Skeletal muscle tissue (tissue), 4 donors: ENCODE data around the gene FAF1. TPM values are rescaled to one million over a fixed set of nuclear protein-coding genes. Genes with fewer than 3 reads are reported as not detected.
"Not testable (repeated sequence)": the region's sequence is repeated elsewhere in the genome, so short reads cannot be mapped to it uniquely, and the experiment has no call there.

Source experiments
- H3K27ac ChIP-seq: one replicate; pipeline ENCODE4 v1.7.0; 2013; ENCODE audit warnings: mild to moderate bottlenecking, low read depth, low read length, inconsistent platforms
- H3K27me3 ChIP-seq, 3 donors: one replicate each; pipeline ENCODE4 v1.7.0; 2013; ENCODE audit warnings: low read length in 3 of 3; ENCODE audit not compliant: control insufficient read depth in 3 of 3, insufficient read depth in 3 of 3
- H3K36me3 ChIP-seq, 3 donors: one replicate each; pipeline ENCODE4 v1.7.0; 2013; ENCODE audit warnings: low read length in 3 of 3; ENCODE audit not compliant: control insufficient read depth in 3 of 3, insufficient read depth in 3 of 3
- H3K4me1 ChIP-seq, 3 donors: one replicate each; pipeline ENCODE4 v1.7.0; 2013; ENCODE audit warnings: low read length in 3 of 3, mild to moderate bottlenecking in 3 of 3; ENCODE audit not compliant: control insufficient read depth in 3 of 3, insufficient read depth in 3 of 3
- H3K4me3 ChIP-seq, 3 donors: one replicate each; pipeline ENCODE4 v1.7.0; 2013; ENCODE audit warnings: low read length in 3 of 3
- H3K9ac ChIP-seq, 3 donors: one replicate each; pipeline ENCODE4 v1.7.0; 2013; ENCODE audit warnings: low read length in 3 of 3, mild to moderate bottlenecking in 3 of 3, moderate library complexity in 2 of 3, low read depth in 1 of 3
- H3K9me3 ChIP-seq, 3 donors: one replicate each; pipeline ENCODE4 v1.7.0; 2013; ENCODE audit warnings: low read length in 3 of 3; ENCODE audit not compliant: control insufficient read depth in 3 of 3
- total RNA-seq: library from RNA; depleted of rRNA; stranded (reverse); fragments of >200 nt; gene quantifications from one replicate; pipeline ENCODE4 v1.2.3, GENCODE V29; 2014
- donor health status: Osteomylitis.

Gene FAF1
- total RNA-seq, 1 donor from 2014 or later: 41.2 TPM

DNA sequence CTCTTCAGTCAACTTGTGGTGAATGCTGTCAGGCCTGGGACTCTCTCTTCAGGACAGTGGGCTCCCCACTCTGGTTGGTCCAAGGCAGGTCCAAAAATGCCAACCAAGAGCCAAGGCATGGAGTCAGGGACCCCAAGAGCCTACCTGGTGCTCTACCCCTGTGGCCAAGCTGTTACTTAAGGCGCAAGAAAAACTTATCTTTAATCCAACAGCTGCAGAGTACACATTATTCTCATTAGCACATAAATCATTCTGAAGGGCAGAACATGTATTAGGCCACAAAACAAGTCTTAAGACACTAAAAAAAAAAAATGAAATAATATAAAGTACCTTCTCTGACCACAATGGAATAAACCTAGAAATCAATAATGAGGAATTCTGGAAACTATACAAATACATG, 65.7 kb downstream of the FAF1 start:
- H3K27ac ChIP-seq: no peak overlapping the region
- H3K27me3 ChIP-seq: no peaks in the 10 kb centered on the region
- no peak overlapping the region for H3K9ac ChIP-seq
- no peaks in the 10 kb centered on the region for H3K4me1 ChIP-seq
- no peaks in the 10 kb centered on the region for H3K36me3 ChIP-seq
- no peak overlapping the region for H3K4me3 ChIP-seq
- no peaks in the 10 kb centered on the region for H3K9me3 ChIP-seq

DNA sequence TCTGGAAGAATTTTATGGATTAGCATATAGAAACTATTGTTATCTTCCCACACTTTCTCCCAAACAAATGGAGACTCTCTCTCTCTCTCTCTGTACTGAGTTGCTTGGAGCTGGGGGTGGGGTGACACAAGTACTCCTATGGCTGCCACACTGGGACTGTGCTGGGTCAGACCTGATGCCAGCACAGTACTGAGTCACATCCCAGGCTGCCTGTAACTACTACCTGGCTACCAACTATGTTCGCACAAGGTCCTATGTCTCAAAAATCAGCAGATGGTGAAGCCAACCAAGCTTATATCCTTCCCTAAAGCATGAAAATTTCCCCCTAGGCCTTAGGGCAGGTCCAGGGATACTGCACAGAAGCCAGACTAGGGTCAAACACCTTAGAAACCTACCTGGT, 66.6 kb downstream of the FAF1 start:
- Histone ChIP-seq H3K27me3 (no peaks in the 10 kb centered on the region), H3K9me3 (no peaks in the 10 kb centered on the region), H3K4me3 (no peak overlapping the region), H3K4me1 (no peaks in the 10 kb centered on the region), H3K9ac (no peak overlapping the region), H3K36me3 (no peaks in the 10 kb centered on the region), H3K27ac (no peak overlapping the region)

DNA sequence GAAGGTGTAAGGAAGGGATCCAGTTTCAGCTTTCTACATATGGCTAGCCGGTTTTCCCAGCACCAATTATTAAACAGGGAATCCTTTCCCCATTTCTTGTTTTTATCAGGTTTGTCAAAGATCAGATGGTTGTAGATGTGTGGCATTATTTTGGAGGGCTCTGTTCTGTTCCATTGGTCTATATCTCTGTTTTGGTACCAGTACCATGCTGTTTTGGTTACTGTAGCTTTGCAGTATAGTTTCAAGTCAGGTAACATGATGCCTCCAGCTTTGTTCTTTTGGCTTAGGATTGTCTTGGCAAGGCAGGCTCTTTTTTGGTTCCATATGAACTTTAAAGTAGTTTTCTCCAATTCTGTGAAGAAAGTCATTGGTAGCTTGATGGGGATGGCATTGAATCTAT, 72.5 kb downstream of the FAF1 start:
- H3K9me3 ChIP-seq, H3K27ac ChIP-seq, H3K4me3 ChIP-seq, H3K36me3 ChIP-seq, H3K9ac ChIP-seq, H3K27me3 ChIP-seq, H3K4me1 ChIP-seq: not testable (repeated sequence)

DNA sequence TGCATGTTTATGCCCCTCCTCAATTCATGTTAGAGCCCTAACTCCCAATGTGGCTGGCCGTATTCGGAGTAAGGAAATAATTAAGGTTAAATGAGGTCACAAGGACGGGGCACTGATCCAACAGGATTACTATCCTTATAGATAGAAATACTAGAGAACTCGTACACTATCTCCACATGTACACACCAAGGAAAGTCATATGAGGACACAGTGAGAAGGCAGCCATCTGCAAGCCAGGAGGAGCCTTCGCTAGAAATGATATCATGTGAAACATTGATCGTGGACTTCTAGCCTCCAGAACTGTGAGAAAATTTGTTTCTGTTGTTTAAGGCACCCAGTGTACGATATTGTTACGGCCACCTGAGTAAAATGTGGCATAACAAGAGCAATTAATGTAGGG, 79.7 kb downstream of the FAF1 start:
- Histone ChIP-seq H3K9ac (no peak overlapping the region), H3K4me3 (no peak overlapping the region), H3K36me3 (no peaks in the 10 kb centered on the region), H3K9me3 (no peaks in the 10 kb centered on the region), H3K27ac (no peak overlapping the region), H3K4me1 (peaks cover 0 to 5% (median 3%) of the 10 kb centered on the region in 3 donors), H3K27me3 (no peaks in the 10 kb centered on the region)

DNA sequence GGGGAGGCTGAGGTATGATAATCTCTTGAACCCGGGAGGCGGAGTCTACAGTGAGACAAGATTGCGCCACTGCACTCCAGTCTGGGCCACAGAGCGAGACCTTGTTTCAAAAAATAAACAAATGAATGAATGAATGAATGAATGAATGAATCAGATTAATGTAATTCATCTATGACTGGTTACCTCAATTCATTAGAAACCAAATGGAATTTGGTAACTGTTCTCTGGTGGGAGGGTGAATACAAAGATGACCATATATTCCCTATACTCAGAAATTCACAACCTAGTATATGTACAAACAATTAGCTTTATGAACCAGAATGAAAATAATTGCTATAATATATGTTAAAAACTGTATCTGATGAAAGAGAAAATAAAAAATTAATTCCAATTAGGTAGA, 80.9 kb downstream of the FAF1 start:
- Histone ChIP-seq H3K27me3 (no peaks in the 10 kb centered on the region), H3K27ac (no peak overlapping the region), H3K4me3 (no peak overlapping the region)

DNA sequence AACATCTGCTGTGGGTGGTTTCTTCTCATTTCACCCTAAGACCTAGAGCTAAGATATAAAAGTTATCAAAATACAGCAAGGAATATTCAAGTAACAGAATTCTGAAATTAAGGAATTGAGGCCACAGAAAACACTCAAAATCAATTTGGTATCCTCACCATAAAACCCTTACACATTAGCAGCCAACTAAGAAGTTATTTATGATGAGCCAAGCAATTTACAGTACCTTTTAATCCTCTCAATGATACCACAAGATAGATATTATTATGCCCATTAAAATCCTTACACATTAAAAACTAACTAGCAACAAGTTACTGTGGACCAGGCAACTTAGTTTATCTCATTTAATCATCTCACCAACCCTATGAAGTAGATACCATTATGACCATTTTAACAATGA, 81.6 kb downstream of the FAF1 start:
- H3K9me3 ChIP-seq: no peaks in the 10 kb centered on the region
- no peak overlapping the region for H3K9ac ChIP-seq
- H3K27me3 ChIP-seq: no peaks in the 10 kb centered on the region

More for the DNA sequence above, 80.9 kb downstream of the FAF1 start:
- peaks cover 0 to 5% (median 3%) of the 10 kb centered on the region in 3 donors for H3K4me1 ChIP-seq
- H3K9ac ChIP-seq: no peak overlapping the region
- H3K36me3 ChIP-seq: no peaks in the 10 kb centered on the region
- H3K9me3 ChIP-seq: no peaks in the 10 kb centered on the region

DNA sequence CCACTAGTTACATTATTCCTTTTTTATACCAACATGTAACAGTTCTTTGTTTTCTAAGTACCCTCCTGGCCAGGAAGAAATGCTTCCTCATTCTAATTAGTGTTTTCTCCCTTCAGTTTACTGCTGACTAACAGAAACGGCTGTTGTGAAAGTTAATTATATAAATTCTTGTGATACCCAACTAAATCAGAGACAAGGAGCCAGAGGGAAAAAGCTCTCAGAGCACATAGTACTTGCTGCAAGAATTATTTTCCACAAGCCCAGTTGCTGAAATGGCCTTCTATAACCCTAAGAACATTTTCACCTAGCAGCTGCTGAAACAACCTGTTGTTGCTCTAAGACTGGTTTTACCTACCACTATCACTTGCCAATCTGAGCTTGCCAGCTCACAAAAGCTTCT, 82.4 kb downstream of the FAF1 start:
- Histone ChIP-seq H3K4me3 (no peak overlapping the region), H3K27ac (no peak overlapping the region), H3K9me3 (no peaks in the 10 kb centered on the region), H3K9ac (no peak overlapping the region), H3K4me1 (peaks cover 0 to 5% (median 3%) of the 10 kb centered on the region in 3 donors), H3K36me3 (no peaks in the 10 kb centered on the region), H3K27me3 (no peaks in the 10 kb centered on the region)

More for the DNA sequence above, 81.6 kb downstream of the FAF1 start:
- Histone ChIP-seq H3K36me3 (no peaks in the 10 kb centered on the region), H3K27ac (no peak overlapping the region), H3K4me3 (no peak overlapping the region), H3K4me1 (peaks cover 0 to 5% (median 3%) of the 10 kb centered on the region in 3 donors)

DNA sequence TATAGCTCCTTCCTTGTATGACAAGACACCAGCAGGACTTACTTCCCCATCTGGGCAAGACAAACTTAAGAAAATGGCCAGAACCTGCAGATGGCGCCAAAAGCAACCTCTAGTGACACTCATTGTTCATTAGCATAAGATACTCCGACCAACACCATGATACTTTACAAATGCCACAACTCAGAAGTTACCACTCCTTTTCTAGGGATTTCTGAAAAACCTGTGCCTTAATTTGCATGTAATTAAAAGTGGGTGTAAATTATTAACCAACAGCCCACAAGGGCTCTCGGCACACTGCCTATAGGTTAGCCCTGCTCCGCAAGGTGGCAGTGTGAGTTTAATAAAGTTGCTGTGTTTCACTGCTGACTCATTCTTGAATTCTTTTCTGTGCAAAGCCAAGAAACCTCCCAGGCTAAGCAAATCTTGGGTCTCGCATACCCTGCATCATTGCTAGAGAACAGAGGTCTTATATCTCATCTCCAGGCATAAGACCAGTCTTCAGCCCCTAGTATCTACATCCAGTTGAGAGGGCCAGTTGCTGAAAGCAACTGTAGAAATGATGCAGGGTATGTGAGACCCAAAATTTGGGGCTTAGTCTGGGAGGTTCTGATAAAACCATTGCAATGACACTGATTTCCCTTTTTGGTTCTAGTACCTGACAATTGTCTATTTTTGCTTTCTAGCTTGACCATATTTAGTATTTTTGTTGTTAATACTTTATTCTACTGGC, 86.4 kb downstream of the FAF1 start:
- Histone ChIP-seq H3K4me1 (no peaks in the 10 kb centered on the region), H3K4me3 (no peak overlapping the region), H3K36me3 (no peaks in the 10 kb centered on the region), H3K27me3 (no peaks in the 10 kb centered on the region), H3K9ac (no peak overlapping the region), H3K9me3 (no peaks in the 10 kb centered on the region), H3K27ac (no peak overlapping the region)

DNA sequence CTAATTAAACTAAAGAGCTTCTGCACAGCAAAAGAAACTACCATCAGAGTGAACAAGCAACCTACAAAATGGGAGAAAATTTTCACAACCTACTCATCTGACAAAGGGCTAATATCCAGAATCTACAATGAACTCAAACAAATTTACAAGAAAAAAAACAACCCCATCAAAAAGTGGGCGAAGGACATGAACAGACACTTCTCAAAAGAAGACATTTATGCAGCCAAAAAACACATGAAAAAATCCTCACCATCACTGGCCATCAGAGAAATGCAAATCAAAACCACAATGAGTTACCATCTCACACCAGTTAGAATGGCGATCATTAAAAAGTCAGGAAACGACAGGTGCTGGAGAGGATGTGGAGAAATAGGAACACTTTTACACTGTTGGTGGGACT, 95.2 kb downstream of the FAF1 start:
- not testable (repeated sequence) for H3K9me3 ChIP-seq, H3K9ac ChIP-seq, H3K27ac ChIP-seq, H3K36me3 ChIP-seq, H3K27me3 ChIP-seq, H3K4me3 ChIP-seq, H3K4me1 ChIP-seq

DNA sequence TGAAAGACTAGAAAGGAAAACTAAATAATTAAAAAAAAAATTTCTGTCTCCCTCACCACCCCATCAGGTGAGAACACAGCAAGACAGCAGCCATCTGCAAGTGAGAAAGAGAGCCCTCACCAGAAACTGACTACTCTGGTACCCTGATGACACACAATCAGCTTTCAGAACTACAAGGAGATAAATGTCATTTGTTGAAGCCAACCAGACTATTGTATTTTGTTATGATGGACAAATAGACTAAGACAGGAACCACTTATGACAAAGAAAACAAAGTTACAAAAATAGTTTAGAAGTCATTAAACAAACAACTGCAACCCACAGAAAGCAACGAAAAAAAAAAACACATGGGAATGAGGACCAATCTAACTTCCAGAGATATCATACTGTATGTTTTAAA, 98.3 kb downstream of the FAF1 start:
- peaks cover 0 to 3% (median 2%) of the 10 kb centered on the region in 3 donors for H3K9me3 ChIP-seq
- no peaks in the 10 kb centered on the region for H3K36me3 ChIP-seq
- no peaks in the 10 kb centered on the region for H3K27me3 ChIP-seq
- no peak overlapping the region for H3K9ac ChIP-seq
- H3K4me1 ChIP-seq: no peaks in the 10 kb centered on the region
- H3K4me3 ChIP-seq: no peak overlapping the region
- no peak overlapping the region for H3K27ac ChIP-seq
